SK-N-SH (cell line): ENCODE measurements around the gene TPTE. TPM values are rescaled to one million over a fixed set of nuclear protein-coding genes. Genes with fewer than 3 reads are reported as not detected.
"Not testable (repeated sequence)": the region's sequence is repeated elsewhere in the genome, so short reads cannot be mapped to it uniquely, and the experiment has no call there.

Experiments used
- CTCF ChIA-PET: fragments of 300-600, 350-600 bp; formaldehyde crosslinking; extraction: SDS; loops from one replicate; lab custom pipeline; 2021; lab: Yijun Ruan, JAX
- POLR2A ChIA-PET: fragments of 350-600 bp; sonication (Branson Sonifier 250); formaldehyde crosslinking; extraction: SDS; loops from one replicate; lab custom pipeline; 2020; ENCODE audit warnings: antibody characterized with exemption, inconsistent platforms; lab: Yijun Ruan, JAX
- DNase-seq: peaks from one replicate; pipeline ENCODE4 v3.0.0; 2012
- H2AFZ ChIP-seq: fragments of 200-600 bp; sonication (generic); 2 replicates; pipeline ENCODE4 v1.8.1; 2016; ENCODE audit warnings: antibody characterized with exemption, mild to moderate bottlenecking, low read depth
- H3F3A ChIP-seq: fragments of 200-600 bp; sonication (generic); replicated peaks from 2 replicates; pipeline ENCODE3; 2016; ENCODE audit warnings: antibody characterized with exemption, mild to moderate bottlenecking; ENCODE audit not compliant: insufficient read depth
- H3K27ac ChIP-seq, 2 experiments: fragments of 200-500 bp in 1 of 2; fragments of 200-600 bp in 1 of 2; sonication (Bioruptor generic) in 1 of 2; sonication (generic), shearing (Covaris generic) in 1 of 2; 2 replicates each; pipeline versions ENCODE4 v1.5.1 to v1.6.1; 2014 to 2016; ENCODE audit warnings: low read depth in 2 of 2, inconsistent platforms in 1 of 2, low read length in 1 of 2, mild to moderate bottlenecking in 1 of 2, mixed read lengths in 1 of 2
- H3K27me3 ChIP-seq: fragments of 200-600 bp; sonication (generic), shearing (Covaris generic); 2 replicates; pipeline ENCODE4 v1.6.1; 2016; ENCODE audit warnings: mixed run types; ENCODE audit not compliant: insufficient read depth
- H3K36me3 ChIP-seq, 2 experiments: fragments of 200-500 bp in 1 of 2; fragments of 200-600 bp in 1 of 2; sonication (Bioruptor generic) in 1 of 2; sonication (generic) in 1 of 2; replicated peaks in 1 of 2; 2 replicates each; pipeline versions ENCODE3 to v1.5.1; 2014 to 2016; ENCODE audit warnings: low read length in 1 of 2, mild to moderate bottlenecking in 1 of 2; ENCODE audit not compliant: insufficient read depth in 2 of 2, control insufficient read depth in 1 of 2
- H3K4me1 ChIP-seq, 2 experiments: fragments of 200-500 bp in 1 of 2; fragments of 200-600 bp in 1 of 2; sonication (Bioruptor generic) in 1 of 2; sonication (generic), shearing (Covaris generic) in 1 of 2; 2 replicates each; pipeline versions ENCODE4 v1.5.1 to v1.6.1; 2014 to 2016; ENCODE audit warnings: low read depth in 1 of 2, low read length in 1 of 2, mixed run types in 1 of 2; ENCODE audit not compliant: insufficient read depth in 2 of 2, control insufficient read depth in 1 of 2
- H3K4me2 ChIP-seq: fragments of 200-600 bp; sonication (generic), shearing (Covaris generic); 2 replicates; pipeline ENCODE4 v1.6.1; 2017; ENCODE audit warnings: mixed run types
- H3K4me3 ChIP-seq, 2 experiments: fragments of 200-500 bp in 1 of 2; fragments of 200-600 bp in 1 of 2; sonication (Bioruptor generic) in 1 of 2; sonication (generic), shearing (Covaris generic) in 1 of 2; 2 replicates each; pipeline versions ENCODE4 v1.5.1 to v1.8.1; 2014 to 2016; ENCODE audit warnings: low read depth in 2 of 2, inconsistent platforms in 1 of 2, low read length in 1 of 2, mild to moderate bottlenecking in 1 of 2, mixed read lengths in 1 of 2, moderate library complexity in 1 of 2
- H3K79me2 ChIP-seq: fragments of 200-600 bp; sonication (generic); 2 replicates; pipeline ENCODE4 v1.8.1; 2017; ENCODE audit warnings: mild to moderate bottlenecking; ENCODE audit not compliant: insufficient read depth
- H3K9ac ChIP-seq: fragments of 200-600 bp; sonication (generic); 2 replicates; pipeline ENCODE4 v1.6.1; 2017; ENCODE audit warnings: mixed run types
- H3K9me2 ChIP-seq: fragments of 200-600 bp; sonication (generic); 2 replicates; pipeline ENCODE4 v1.6.1; 2017; ENCODE audit warnings: mixed run types
- H3K9me3 ChIP-seq: fragments of 200-600 bp; sonication (generic); 2 replicates; pipeline ENCODE4 v1.6.1; 2017; ENCODE audit warnings: mixed run types, mild to moderate bottlenecking, moderate library complexity
- H4K20me1 ChIP-seq: fragments of 200-600 bp; sonication (generic); 2 replicates; pipeline ENCODE4 v1.6.1; 2017; ENCODE audit warnings: mild to moderate bottlenecking, mixed run types; ENCODE audit not compliant: insufficient read depth
- EP300 ChIP-seq, 2 experiments: IDR thresholded peaks; 2 replicates each; pipeline versions ENCODE4 v1.4.0 to v1.6.1; 2012; ENCODE audit warnings: borderline replicate concordance in 1 of 2, low read depth in 1 of 2, low read length in 1 of 2
- EZH2phosphoT487 ChIP-seq: fragments of 200-600 bp; sonication (generic); IDR thresholded peaks from 2 replicates; pipeline ENCODE4 v1.6.1; 2017; ENCODE audit warnings: low read depth, mixed run types, mild to moderate bottlenecking, antibody characterized with exemption, moderate library complexity, borderline replicate concordance
- FOXJ3 ChIP-seq: sonication (generic); formaldehyde crosslinking; IDR thresholded peaks from 2 replicates; pipeline ENCODE4 v1.5.1; 2020; ENCODE audit warnings: mild to moderate bottlenecking, missing genetic modification reagents
- GATA2 ChIP-seq: sonication (generic); formaldehyde crosslinking; IDR thresholded peaks from 2 replicates; pipeline ENCODE4 v1.5.0; 2020; ENCODE audit warnings: mild to moderate bottlenecking, missing genetic modification reagents
- NFIC ChIP-seq: IDR thresholded peaks from 2 replicates; pipeline ENCODE4 v1.4.0; 2012; ENCODE audit warnings: borderline replicate concordance
- NRF1 ChIP-seq: IDR thresholded peaks from 2 replicates; pipeline ENCODE4 v1.6.1; 2012; ENCODE audit warnings: low read depth, mild to moderate bottlenecking, low read length
- RAD21 ChIP-seq: IDR thresholded peaks from 2 replicates; pipeline ENCODE4 v1.6.1; 2012; ENCODE audit warnings: mild to moderate bottlenecking, low read length
- RCOR1 ChIP-seq: fragments of 150-350 bp; IDR thresholded peaks from 2 replicates; pipeline ENCODE4 v1.6.1; 2017; ENCODE audit warnings: antibody characterized with exemption, low read length
- RFX5 ChIP-seq: IDR thresholded peaks from 2 replicates; pipeline ENCODE4 v1.6.1; 2012; ENCODE audit warnings: mild to moderate bottlenecking, improper control_type of control experiment, low read length
- RXRA ChIP-seq: IDR thresholded peaks from 2 replicates; pipeline ENCODE4 v1.4.0; 2012; ENCODE audit warnings: low read depth, mild to moderate bottlenecking, borderline replicate concordance
- SIN3A ChIP-seq: IDR thresholded peaks from 2 replicates; pipeline ENCODE4 v1.6.1; 2012; ENCODE audit warnings: low read depth, mild to moderate bottlenecking, low read length, moderate library complexity, borderline replicate concordance
- TAF1 ChIP-seq: IDR thresholded peaks from 2 replicates; pipeline ENCODE4 v1.6.1; 2012; ENCODE audit warnings: low read depth, mild to moderate bottlenecking, low read length, moderate library complexity, borderline replicate concordance
- WGBS: methylation state at CpG from one replicate; pipeline ENCODE4 v1.1.6; 2017; ENCODE audit warnings: low lambda C conversion rate; 5-methylcytosine and 5-hydroxymethylcytosine counted together
- polyA plus RNA-seq, 3 experiments: library from polyadenylated mRNA; depleted of rRNA; stranded (reverse); fragments of >200 nt; gene quantifications; 2 replicates each; pipeline ENCODE4 v1.2.3, GENCODE V29; 2012
- TF ChIP-seq, protein P1 (sequence below): IDR thresholded peaks from 2 replicates; pipeline ENCODE4 v1.6.1; 2012; ENCODE audit warnings: mild to moderate bottlenecking, low read depth, low read length, moderate library complexity
- TF ChIP-seq, protein P2 (sequence below): IDR thresholded peaks from 2 replicates; pipeline ENCODE4; 2012
- TF ChIP-seq, protein P3 (sequence below): IDR thresholded peaks from 2 replicates; pipeline ENCODE4 v1.4.0; 2012; ENCODE audit warnings: low read depth, borderline replicate concordance

TPTE gene
- polyA plus RNA-seq, 1 of the 3 experiments (the other 2 are of a cell fraction): not detected

DNA sequence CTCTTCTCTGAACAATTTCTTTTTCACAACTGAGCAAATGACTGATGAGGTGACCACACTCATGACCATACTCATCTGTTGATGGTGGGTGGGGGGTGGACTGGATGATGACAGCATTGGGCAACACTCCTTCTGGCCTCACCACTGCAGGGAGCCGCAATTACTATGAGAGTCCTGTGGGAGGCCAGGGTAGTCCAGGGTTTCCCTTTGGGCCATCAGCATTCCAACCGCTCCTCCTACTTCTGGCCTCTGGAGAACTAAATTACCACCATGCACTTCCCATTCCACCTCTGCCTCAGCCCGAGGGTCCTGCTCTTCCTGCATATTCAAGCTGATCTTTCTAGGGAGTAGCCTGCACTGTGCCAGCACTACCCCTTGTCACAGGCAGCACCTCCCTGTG lies 94.7 kb downstream of the TPTE start:
- H4K20me1 ChIP-seq, H3F3A ChIP-seq, H3K9ac ChIP-seq, H2AFZ ChIP-seq, H3K27me3 ChIP-seq, H3K9me2 ChIP-seq, H3K4me1 ChIP-seq, POLR2A ChIA-PET, H3K4me2 ChIP-seq, H3K9me3 ChIP-seq, DNase-seq, CTCF ChIA-PET, H3K79me2 ChIP-seq, H3K27ac ChIP-seq, H3K4me3 ChIP-seq, H3K36me3 ChIP-seq: not testable (repeated sequence)
- 14% methylated on average over 3 of the region's 3 CpGs for WGBS

DNA sequence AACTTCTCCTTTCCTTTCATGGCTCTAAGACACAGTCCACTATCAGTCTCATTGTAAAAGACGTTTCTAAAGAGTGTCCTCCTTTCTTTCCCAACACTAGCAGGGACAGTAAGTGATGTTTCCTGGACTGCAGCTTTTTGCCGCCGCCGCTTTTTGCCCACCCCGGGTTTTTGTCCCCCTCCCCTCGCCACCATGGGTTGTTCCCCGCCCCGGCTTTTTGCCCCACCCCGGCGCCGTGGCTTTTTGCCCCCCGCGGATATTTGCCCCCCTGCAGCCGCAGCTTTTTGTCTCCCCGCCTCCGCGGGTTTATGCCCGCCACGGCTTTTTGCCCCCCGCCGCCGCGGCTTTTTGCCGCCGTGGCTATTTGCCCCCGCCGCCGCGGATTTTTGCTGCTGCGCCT lies 95.2 kb downstream of the TPTE start:
- Histone ChIP-seq H3K4me1 (no peaks in the 10 kb centered on the region), H3K9me3 (no peaks in the 10 kb centered on the region), H3K4me2 (no peak overlapping the region), H3K4me3 (no peak overlapping the region), H3K27me3 (no peaks in the 10 kb centered on the region), H2AFZ (no peak overlapping the region), H3K36me3 (no peaks in the 10 kb centered on the region), H3K9ac (no peak overlapping the region), H3K79me2 (no peaks in the 10 kb centered on the region), H3K27ac (no peak overlapping the region), H4K20me1 (no peaks in the 10 kb centered on the region), H3F3A (no peaks in the 10 kb centered on the region), H3K9me2 (no peaks in the 10 kb centered on the region)
- TF ChIP-seq, protein P1, sequence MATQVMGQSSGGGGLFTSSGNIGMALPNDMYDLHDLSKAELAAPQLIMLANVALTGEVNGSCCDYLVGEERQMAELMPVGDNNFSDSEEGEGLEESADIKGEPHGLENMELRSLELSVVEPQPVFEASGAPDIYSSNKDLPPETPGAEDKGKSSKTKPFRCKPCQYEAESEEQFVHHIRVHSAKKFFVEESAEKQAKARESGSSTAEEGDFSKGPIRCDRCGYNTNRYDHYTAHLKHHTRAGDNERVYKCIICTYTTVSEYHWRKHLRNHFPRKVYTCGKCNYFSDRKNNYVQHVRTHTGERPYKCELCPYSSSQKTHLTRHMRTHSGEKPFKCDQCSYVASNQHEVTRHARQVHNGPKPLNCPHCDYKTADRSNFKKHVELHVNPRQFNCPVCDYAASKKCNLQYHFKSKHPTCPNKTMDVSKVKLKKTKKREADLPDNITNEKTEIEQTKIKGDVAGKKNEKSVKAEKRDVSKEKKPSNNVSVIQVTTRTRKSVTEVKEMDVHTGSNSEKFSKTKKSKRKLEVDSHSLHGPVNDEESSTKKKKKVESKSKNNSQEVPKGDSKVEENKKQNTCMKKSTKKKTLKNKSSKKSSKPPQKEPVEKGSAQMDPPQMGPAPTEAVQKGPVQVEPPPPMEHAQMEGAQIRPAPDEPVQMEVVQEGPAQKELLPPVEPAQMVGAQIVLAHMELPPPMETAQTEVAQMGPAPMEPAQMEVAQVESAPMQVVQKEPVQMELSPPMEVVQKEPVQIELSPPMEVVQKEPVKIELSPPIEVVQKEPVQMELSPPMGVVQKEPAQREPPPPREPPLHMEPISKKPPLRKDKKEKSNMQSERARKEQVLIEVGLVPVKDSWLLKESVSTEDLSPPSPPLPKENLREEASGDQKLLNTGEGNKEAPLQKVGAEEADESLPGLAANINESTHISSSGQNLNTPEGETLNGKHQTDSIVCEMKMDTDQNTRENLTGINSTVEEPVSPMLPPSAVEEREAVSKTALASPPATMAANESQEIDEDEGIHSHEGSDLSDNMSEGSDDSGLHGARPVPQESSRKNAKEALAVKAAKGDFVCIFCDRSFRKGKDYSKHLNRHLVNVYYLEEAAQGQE: no peak
- TF ChIP-seq RCOR1: no peak
- no peak for TF ChIP-seq FOXJ3
- TF ChIP-seq, protein P2, sequence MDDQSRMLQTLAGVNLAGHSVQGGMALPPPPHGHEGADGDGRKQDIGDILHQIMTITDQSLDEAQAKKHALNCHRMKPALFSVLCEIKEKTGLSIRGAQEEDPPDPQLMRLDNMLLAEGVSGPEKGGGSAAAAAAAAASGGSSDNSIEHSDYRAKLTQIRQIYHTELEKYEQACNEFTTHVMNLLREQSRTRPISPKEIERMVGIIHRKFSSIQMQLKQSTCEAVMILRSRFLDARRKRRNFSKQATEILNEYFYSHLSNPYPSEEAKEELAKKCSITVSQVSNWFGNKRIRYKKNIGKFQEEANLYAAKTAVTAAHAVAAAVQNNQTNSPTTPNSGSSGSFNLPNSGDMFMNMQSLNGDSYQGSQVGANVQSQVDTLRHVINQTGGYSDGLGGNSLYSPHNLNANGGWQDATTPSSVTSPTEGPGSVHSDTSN: no peak
- TF ChIP-seq TAF1: no peak
- TF ChIP-seq RFX5: no peak
- no peak for TF ChIP-seq RAD21
- TF ChIP-seq NRF1: no peak
- TF ChIP-seq EP300 (IDR thresholded peaks at IDR 0.05; ENCODE audit: borderline replicate concordance in 1 of 2, low read depth in 1 of 2, low read length in 1 of 2): no peak
- no peak for TF ChIP-seq RXRA
- no peak for TF ChIP-seq EZH2phosphoT487
- no peak for TF ChIP-seq SIN3A
- TF ChIP-seq, protein P3, sequence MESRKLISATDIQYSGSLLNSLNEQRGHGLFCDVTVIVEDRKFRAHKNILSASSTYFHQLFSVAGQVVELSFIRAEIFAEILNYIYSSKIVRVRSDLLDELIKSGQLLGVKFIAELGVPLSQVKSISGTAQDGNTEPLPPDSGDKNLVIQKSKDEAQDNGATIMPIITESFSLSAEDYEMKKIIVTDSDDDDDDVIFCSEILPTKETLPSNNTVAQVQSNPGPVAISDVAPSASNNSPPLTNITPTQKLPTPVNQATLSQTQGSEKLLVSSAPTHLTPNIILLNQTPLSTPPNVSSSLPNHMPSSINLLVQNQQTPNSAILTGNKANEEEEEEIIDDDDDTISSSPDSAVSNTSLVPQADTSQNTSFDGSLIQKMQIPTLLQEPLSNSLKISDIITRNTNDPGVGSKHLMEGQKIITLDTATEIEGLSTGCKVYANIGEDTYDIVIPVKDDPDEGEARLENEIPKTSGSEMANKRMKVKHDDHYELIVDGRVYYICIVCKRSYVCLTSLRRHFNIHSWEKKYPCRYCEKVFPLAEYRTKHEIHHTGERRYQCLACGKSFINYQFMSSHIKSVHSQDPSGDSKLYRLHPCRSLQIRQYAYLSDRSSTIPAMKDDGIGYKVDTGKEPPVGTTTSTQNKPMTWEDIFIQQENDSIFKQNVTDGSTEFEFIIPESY: no peak
- TF ChIP-seq NFIC: no peak
- TF ChIP-seq GATA2 (CRISPR knock-in tag): no peak
- ChIA-PET POLR2A (no interaction called here), CTCF (no interaction called here)
- no peak for DNase-seq
- WGBS: 13% methylated on average over 30 of the region's 30 CpGs

DNA sequence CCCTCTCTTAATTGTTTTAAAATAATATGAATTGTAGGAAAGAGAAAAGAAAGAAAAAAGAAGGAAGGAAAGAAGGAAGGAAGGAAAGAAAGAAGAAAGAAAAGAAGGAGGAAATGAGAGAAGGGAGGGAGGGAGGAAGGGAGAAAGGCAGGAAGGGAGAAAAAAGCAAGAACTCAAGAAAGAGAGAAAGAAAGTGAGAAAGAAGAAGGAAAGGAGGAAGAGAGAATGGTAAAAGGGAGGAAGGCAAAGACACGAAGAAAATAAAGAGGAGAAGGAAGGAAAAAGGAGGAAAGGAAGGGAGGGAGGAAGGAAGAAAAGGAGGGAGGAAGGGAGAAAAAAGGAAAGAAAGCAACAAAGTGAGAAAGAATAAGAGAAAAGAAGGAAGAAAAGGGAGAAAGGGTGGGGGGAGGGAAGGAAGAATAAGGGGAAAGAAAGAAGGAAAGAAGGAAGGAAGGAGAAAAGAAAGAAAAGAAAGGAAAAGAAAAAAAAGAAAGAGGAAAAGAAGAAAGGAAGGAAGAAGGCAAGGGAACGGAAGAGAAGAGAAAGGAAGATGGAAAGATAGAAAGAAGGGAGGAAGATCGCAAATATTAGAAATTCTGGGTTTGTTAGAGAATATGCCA lies 95.9 kb downstream of the TPTE start:
- CTCF ChIA-PET, H2AFZ ChIP-seq, H3K9ac ChIP-seq, H4K20me1 ChIP-seq, H3K4me3 ChIP-seq, POLR2A ChIA-PET, H3K4me1 ChIP-seq, H3F3A ChIP-seq, H3K36me3 ChIP-seq, H3K27ac ChIP-seq, DNase-seq, H3K9me3 ChIP-seq, H3K27me3 ChIP-seq, H3K9me2 ChIP-seq, H3K4me2 ChIP-seq, H3K79me2 ChIP-seq: not testable (repeated sequence)
- WGBS: 4% methylated on average over 3 of the region's 3 CpGs
